GM12878 (cell line): ENCODE data around the gene CLCNKB. TPM values are rescaled to one million over a fixed set of nuclear protein-coding genes. Genes with fewer than 3 reads are reported as not detected.
A peak's percentile ranks its signal among the peaks of the same experiment; 100 is the strongest.

Experiments used
- ATAC-seq: fragments of 200-7000 bp; cut with Tn5 transposase; 3 replicates; pipeline ENCODE4 v1.9.1; 2020; ENCODE audit warnings: mild to moderate bottlenecking, moderate library complexity
- BruUV-seq: library from RNA; stranded (reverse); fragments of 400-500 nt; replicated peaks from 2 replicates; lab custom pipeline; 2021; lab: Mats Ljungman, UMichigan
- CTCF ChIA-PET: fragments of 300-600 bp; sonication (Branson Sonifier 250); formaldehyde crosslinking; extraction: SDS; loops from one replicate; lab custom pipeline; 2021; ENCODE audit warnings: inconsistent platforms; lab: Yijun Ruan, JAX
- POLR2A ChIA-PET: fragments of 350-600 bp; formaldehyde crosslinking; extraction: SDS; loops from one replicate; lab custom pipeline; 2021; ENCODE audit warnings: inconsistent platforms; lab: Charles Lee
- RAD21 ChIA-PET: fragments of 300-600 bp; sonication (Branson Sonifier 250); formaldehyde crosslinking; loops from one replicate; lab custom pipeline; 2023; ENCODE audit warnings: antibody characterized with exemption; ENCODE audit not compliant: unreplicated experiment; lab: Charles Lee
- SMC1A ChIA-PET: fragments of 300-600 bp; sonication (Branson Sonifier 250); formaldehyde crosslinking; loops from one replicate; lab custom pipeline; 2023; ENCODE audit not compliant: unreplicated experiment, uncharacterized antibody; lab: Charles Lee
- DNase-seq: peaks from one replicate; pipeline ENCODE4 v3.0.0-alpha.2; 2011; ENCODE audit warnings: low read depth, low spot score
- FAIRE-seq: peaks from 3 replicates; lab custom pipeline; 2011; peaks lifted over from hg19 to GRCh38; lab: Jason Lieb, UNC
- H2AFZ ChIP-seq: 2 replicates; pipeline ENCODE4 v1.6.0; 2011; ENCODE audit warnings: low read depth, low read length, control low read depth; ENCODE audit not compliant: control insufficient read depth
- H3K27ac ChIP-seq: 2 replicates; pipeline ENCODE4 v1.5.1; 2011; ENCODE audit warnings: control low read depth; ENCODE audit not compliant: control insufficient read depth, insufficient read depth
- H3K27me3 ChIP-seq, 2 experiments: replicated peaks in 1 of 2; 2 replicates each; pipeline versions ENCODE4 v1.6.0 to v1.6.1; 2011; ENCODE audit warnings: low read length in 1 of 2; ENCODE audit not compliant: control insufficient read depth in 2 of 2, insufficient read depth in 2 of 2
- H3K36me3 ChIP-seq, 2 experiments: 2 replicates each; pipeline ENCODE4 v1.5.1; 2011; ENCODE audit warnings: low read length in 1 of 2; ENCODE audit not compliant: control insufficient read depth in 2 of 2, insufficient read depth in 2 of 2
- H3K4me1 ChIP-seq: 2 replicates; pipeline ENCODE4 v1.6.1; 2011; ENCODE audit warnings: mild to moderate bottlenecking, low read length, moderate library complexity, mixed read lengths; ENCODE audit not compliant: control insufficient read depth, insufficient read depth
- H3K4me2 ChIP-seq: 2 replicates; pipeline ENCODE4 v1.6.0; 2011; ENCODE audit warnings: control low read depth; ENCODE audit not compliant: control insufficient read depth, insufficient read depth
- H3K4me3 ChIP-seq: fragments of 200-600 bp; sonication (generic); 2 replicates; pipeline ENCODE4 v1.5.1; 2016
- H3K79me2 ChIP-seq: 2 replicates; pipeline ENCODE4 v1.6.0; 2011; ENCODE audit warnings: low read length; ENCODE audit not compliant: control insufficient read depth, insufficient read depth
- H3K9ac ChIP-seq: 2 replicates; pipeline ENCODE4 v1.8.0; 2011; ENCODE audit warnings: low read length, control low read depth, mixed read lengths; ENCODE audit not compliant: control insufficient read depth, insufficient read depth
- H3K9me3 ChIP-seq: replicated peaks from 3 replicates; pipeline ENCODE4 v1.5.1; 2011; ENCODE audit warnings: mild to moderate bottlenecking, low read length; ENCODE audit not compliant: control insufficient read depth, insufficient read depth
- H4K20me1 ChIP-seq: 2 replicates; pipeline ENCODE4 v1.6.0; 2011; ENCODE audit not compliant: control insufficient read depth, insufficient read depth
- CBFB ChIP-seq: IDR thresholded peaks from 2 replicates; pipeline ENCODE4 v1.6.1; 2016; ENCODE audit warnings: antibody characterized with exemption, low read depth
- CHD1 ChIP-seq: IDR thresholded peaks from 2 replicates; pipeline ENCODE4 v1.6.1; 2012; ENCODE audit warnings: low read depth, low read length, improper control_type of control experiment
- CTCF ChIP-seq, 3 experiments: IDR thresholded peaks in 2 of 3; conservative IDR thresholded peaks in 1 of 3; 2 replicates each; pipeline ENCODE4 v1.5.1; 2011; ENCODE audit warnings: low read depth in 3 of 3, low read length in 3 of 3, mild to moderate bottlenecking in 3 of 3, control low read depth in 2 of 3, moderate library complexity in 2 of 3, inconsistent platforms in 1 of 3, mixed read lengths in 1 of 3; ENCODE audit not compliant: control insufficient read depth in 2 of 3, insufficient read depth in 1 of 3; ENCODE audit errors: extremely low read depth in 1 of 3
- DPF2 ChIP-seq: fragments of 450-650 bp; IDR thresholded peaks from 2 replicates; pipeline ENCODE4 v1.6.1; 2017; ENCODE audit warnings: mild to moderate bottlenecking
- HDAC2 ChIP-seq: fragments of 200-600 bp; sonication (generic); IDR thresholded peaks from 2 replicates; pipeline ENCODE4 v1.6.1; 2017
- IRF4 ChIP-seq: IDR thresholded peaks from 2 replicates; pipeline ENCODE4 v1.6.1; 2011; ENCODE audit warnings: low read depth, low read length
- LARP7 ChIP-seq: fragments of 450-650 bp; IDR thresholded peaks from 2 replicates; pipeline ENCODE4 v1.6.1; 2017; ENCODE audit warnings: mild to moderate bottlenecking
- PAX8 ChIP-seq: fragments of 450-650 bp; IDR thresholded peaks from 2 replicates; pipeline ENCODE4 v1.6.1; 2017; ENCODE audit warnings: mild to moderate bottlenecking, moderate library complexity
- POU2F2 ChIP-seq: IDR thresholded peaks from 3 replicates; pipeline ENCODE4 v1.6.1; 2011; ENCODE audit warnings: low read depth, mild to moderate bottlenecking, low read length, borderline replicate concordance
- RAD21 ChIP-seq: IDR thresholded peaks from 2 replicates; pipeline ENCODE4 v1.6.1; 2011; ENCODE audit warnings: mild to moderate bottlenecking, low read depth, low read length, moderate library complexity; ENCODE audit not compliant: insufficient read depth
- SIN3A ChIP-seq: IDR thresholded peaks from 2 replicates; pipeline ENCODE4 v1.6.1; 2012; ENCODE audit warnings: low read depth, low read length, improper control_type of control experiment
- SMC3 ChIP-seq: IDR thresholded peaks from 2 replicates; pipeline ENCODE4 v1.6.1; 2011; ENCODE audit warnings: low read length, improper control_type of control experiment, borderline replicate concordance
- USF1 ChIP-seq: IDR thresholded peaks from 2 replicates; pipeline ENCODE4 v1.6.1; 2011; ENCODE audit warnings: borderline replicate concordance, low read depth, mild to moderate bottlenecking, moderate library complexity, mixed read lengths, low read length; ENCODE audit not compliant: insufficient read depth; ENCODE audit errors: extremely low read length
- ZNF384 ChIP-seq: IDR thresholded peaks from 2 replicates; pipeline ENCODE4 v1.6.1; 2012; ENCODE audit warnings: low read depth, mild to moderate bottlenecking, low read length, improper control_type of control experiment, borderline replicate concordance
- WGBS: methylation state at CpG from one replicate; pipeline ENCODE4 v1.1.6; 2016; ENCODE audit warnings: low lambda C conversion rate; ENCODE audit not compliant: insufficient replicate concordance, insufficient coverage; ENCODE audit errors: missing lambda C conversion rate; 5-methylcytosine and 5-hydroxymethylcytosine counted together
- in situ Hi-C: fragments of 300-500 bp; cut with MboI; formaldehyde crosslinking; loops from 9 replicates; pipeline ENCODE4 v1.14.3; 2018; ENCODE audit warnings: mixed read lengths
- intact Hi-C: fragments of 100-400 bp; cut with micrococcal nuclease; formaldehyde crosslinking; loops from one replicate; pipeline ENCODE4 v1.14.2; 2022; ENCODE audit not compliant: unreplicated experiment
- polyA plus RNA-seq, 11 experiments: library from polyadenylated mRNA; depleted of rRNA in 4 of 11; unstranded in 6 of 11; stranded (reverse) in 5 of 11; fragments of >200 nt; fragmentation: Nextera tagmentation in 4 of 11; fragmentation: Illumina TruSeq in 1 of 11; extraction: Ambion mirVana in 4 of 11; extraction: Trizol in 1 of 11; gene quantifications; 1 replicate in 1 of 11; 2 replicates in 10 of 11; pipeline versions ENCODE4 v1.2.1 to v1.2.3, GENCODE V29; 2011 to 2016; ENCODE audit warnings: inconsistent platforms in 2 of 11, missing spikeins in 2 of 11, low read depth in 1 of 11
- total RNA-seq, 4 experiments: library from RNA; depleted of rRNA in 3 of 4; stranded (reverse); fragments of >200 nt in 3 of 4; fragmentation: Illumina TruSeq in 1 of 4; extraction: Trizol in 1 of 4; gene quantifications; 2 replicates each; pipeline versions ENCODE4 v1.2.1 to v1.2.3, GENCODE V29; 2013 to 2021

Gene CLCNKB
- total and polyA plus RNA-seq, 10 of the 15 experiments (the other 5 are each of a cell fraction or from before 2014, with no cell fraction given) = 0.05 TPM; not detected in 9

- TF ChIP-seq LARP7 (no peak), USF1 (no peak), CBFB (no peak), SIN3A (no peak), DPF2 (no peak)
Observed at GRCh38 chr1:16006010-16006409, 37.6 kb upstream of the CLCNKB start (continued).

- Histone ChIP-seq H3K4me3 (no peak overlapping the region), H3K36me3 (no peaks in the 10 kb centered on the region), H3K27ac (no peak overlapping the region), H3K9ac (no peak overlapping the region), H3K79me2 (no peaks in the 10 kb centered on the region), H3K9me3 (no peaks in the 10 kb centered on the region), H3K4me2 (0 out of 2 replicates have a peak overlapping the region, but pooled peaks have one; percentile 30), H3K4me1 (peaks cover 20% of the 10 kb centered on the region), H4K20me1 (no peaks in the 10 kb centered on the region), H2AFZ (no peak overlapping the region), H3K27me3 (no peaks in the 10 kb centered on the region; a peak in 1 of 4 replicates)
- DNase-seq = peak; percentile 24
- TF ChIP-seq ZNF384 (peak; percentile 53; the same call in 1 of the 2 replicates), PAX8 (no peak), CHD1 (no peak), IRF4 (no peak), POU2F2 (no peak), SMC3 (peak; percentile 44; the same call in 1 of the 2 replicates), HDAC2 (no peak), RAD21 (peak; percentile 58), CTCF (IDR thresholded peaks at IDR 0.05 in 2 of 3, conservative IDR thresholded peaks at IDR 0.05 in 1 of 3; ENCODE audit: control insufficient read depth in 2 of 3, extremely low read depth in 1 of 3, insufficient read depth in 1 of 3, low read depth in 3 of 3, low read length in 3 of 3) (peak; percentile 17 to 43 (median 34); a peak in 3 of 6 replicates)
- FAIRE-seq = no peak
- POLR2A ChIA-PET = interaction anchor here (0.8 to 1.0 kb wide), 3 partner anchors 42 to 190 kb away, joined by 3 to 7 read pairs (median 3); no protein-coding TSS in a partner anchor
- BruUV-seq = no TSS peak
- RAD21 ChIA-PET = interaction anchor here (0.6 to 4.2 kb wide), 33 partner anchors 9 to 216 kb away, joined by 3 to 26 read pairs (median 4); partner anchors contain the start of genes UQCRHL and ZBTB17
- intact Hi-C loops (loop anchor here (2.0 to 5.0 kb wide), 2 partner anchors 192 to 205 kb away; no protein-coding TSS in a partner anchor), in situ Hi-C loops (no loop called here)
- ATAC-seq = peak; percentile 81
- WGBS = 33% methylated on average over 9 of the region's 9 CpGs
- SMC1A ChIA-PET = interaction anchor here (0.7 to 6.5 kb wide), 31 partner anchors 9 to 233 kb away, joined by 3 to 57 read pairs (median 3); partner anchors contain the start of gene ZBTB17
- CTCF ChIA-PET = interaction anchor here (0.5 to 7.5 kb wide), 43 partner anchors 9 to 313 kb away, joined by 3 to 81 read pairs (median 4); partner anchors contain the start of genes CLCNKA, CLCNKB, HSPB7 and UQCRHL
Observed at GRCh38 chr1:16006552-16007485, 36.8 kb upstream of the CLCNKB start.
